ENCODE measurements around the gene PSMA8. TPM values are rescaled to one million over a fixed set of nuclear protein-coding genes. Genes with fewer than 3 reads are reported as not detected.

Gene PSMA8
- not detected in 2 replicates for total RNA-seq (ENCODE audit: low replicate concordance)

DNA sequence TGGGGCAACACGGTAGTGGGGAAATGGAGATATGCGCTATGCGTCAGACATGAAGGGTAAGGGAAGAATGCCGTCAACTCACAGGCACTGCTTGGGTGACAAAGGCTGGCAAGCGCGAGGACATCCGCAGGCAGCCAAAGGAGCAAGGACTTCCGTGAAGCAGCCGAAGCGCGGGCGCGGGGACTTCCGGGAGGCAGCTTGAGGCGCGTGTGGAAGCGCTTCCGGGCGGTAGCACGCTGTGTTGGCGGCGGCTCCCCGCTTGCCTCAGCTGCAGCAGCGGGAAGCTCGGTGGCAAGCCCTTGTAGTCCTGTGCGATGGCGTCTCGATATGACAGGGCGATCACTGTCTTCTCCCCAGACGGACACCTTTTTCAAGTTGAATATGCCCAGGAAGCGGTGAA lies at the start of gene PSMA8:
Gene PSMA8 (plus strand): TSS at position 218 of the 400 bp plus-strand sequence. CDS start 97 bp downstream, at position 315.

DNA sequence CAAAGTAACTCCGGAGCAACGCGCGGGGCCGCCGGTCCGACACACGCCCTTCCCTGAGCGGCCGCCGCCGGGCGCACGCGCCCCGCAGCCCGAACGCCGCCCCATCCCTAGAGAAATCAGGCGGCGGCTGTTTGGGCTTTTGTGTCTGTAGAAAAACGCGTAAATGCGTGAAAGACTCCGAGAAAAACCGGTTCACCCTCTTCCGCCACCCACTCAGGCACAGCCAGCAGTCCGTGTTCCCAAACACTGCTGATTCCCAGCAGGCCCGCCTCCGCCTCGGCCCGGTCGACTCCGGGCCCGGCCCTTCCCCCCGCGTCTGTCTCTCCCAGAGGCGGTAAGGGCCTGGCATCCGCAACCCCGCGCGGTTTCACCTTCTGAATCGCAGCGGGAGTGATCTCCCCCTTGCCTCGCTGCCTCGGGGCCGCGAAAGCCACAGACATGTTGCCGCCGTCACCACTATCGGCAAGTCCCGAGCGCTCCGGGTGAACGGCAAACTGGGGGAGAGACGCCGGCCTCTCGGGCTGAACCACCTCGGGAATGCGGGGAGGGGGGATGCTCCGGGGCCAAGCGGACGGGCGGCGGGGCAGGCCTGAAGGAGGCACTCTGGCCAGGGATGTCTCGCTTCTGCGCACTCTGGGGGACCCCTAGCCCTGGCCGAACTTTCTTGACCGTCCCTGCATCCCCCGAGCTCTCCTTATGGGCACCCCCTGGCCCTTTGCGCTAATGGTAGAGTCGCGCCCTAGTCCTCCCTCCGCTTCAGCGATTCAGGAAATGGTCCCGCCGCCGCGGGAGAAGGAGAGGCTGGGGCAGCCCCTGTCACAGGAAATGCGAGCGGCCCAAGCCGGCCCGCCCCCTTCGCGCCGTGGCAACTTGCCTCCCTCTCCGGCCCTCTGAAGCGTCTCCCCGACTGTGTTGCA lies 43.3 kb upstream of the PSMA8 start, which contains the start of gene SS18:
Gene SS18 (minus strand): TSS at position 484 of the 917 bp plus-strand sequence. CDS start 44 bp downstream, at position 440.

DNA sequence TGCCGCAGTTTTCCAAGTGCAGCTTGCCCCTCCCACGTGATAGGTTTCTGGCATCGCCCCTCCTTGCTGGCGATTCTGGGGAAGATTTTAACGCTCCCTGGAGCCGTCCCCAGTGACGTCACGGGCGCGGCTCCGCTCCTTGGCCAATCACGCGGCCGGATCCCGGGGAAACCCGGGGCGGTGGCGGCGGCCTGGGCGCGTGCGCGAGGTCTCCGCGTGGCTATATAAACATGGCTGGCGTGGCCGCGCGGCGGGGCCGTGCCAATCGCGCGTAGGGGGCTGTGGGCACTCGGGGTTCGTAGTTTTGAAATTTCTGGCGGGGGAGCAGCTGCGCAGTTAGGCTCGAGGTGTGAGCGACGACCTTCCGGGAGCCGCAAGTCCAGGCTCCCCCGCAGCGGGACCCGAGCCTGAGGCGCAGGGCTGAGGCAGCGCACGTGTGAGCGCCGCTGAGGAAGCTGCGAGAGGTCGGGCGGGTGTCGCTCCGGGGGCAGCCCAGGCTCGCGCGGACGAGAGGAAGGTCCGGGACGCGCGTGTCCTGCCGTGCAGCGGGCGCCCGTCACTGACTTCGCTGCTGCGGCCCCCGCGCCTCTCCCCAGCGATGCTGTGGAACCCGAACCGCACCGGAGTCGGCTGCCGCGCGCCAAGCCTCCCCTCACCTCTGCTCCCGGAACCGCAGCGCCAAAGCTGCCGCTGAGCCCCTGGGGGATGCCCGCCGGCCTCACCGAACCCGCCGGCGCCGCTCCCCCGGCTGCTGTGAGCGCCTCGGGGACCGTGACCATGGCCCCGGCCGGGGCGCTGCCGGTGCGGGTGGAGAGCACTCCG lies 92.8 kb downstream of the PSMA8 start, which contains the start of gene TAF4B:
Gene TAF4B (plus strand): TSS at position 217 of the 822 bp plus-strand sequence. CDS start 489 bp downstream, at position 706.

Other genes starting within 250 kb of the PSMA8 start
- 107 and 114 TPM in 2 replicates for gene SS18, start 43.3 kb upstream of the PSMA8 start, total RNA-seq (ENCODE audit: low replicate concordance)
- gene TAF4B, start 92.6 kb downstream of the PSMA8 start, total RNA-seq (ENCODE audit: low replicate concordance): 1.2 and 1.7 TPM in 2 replicates